CD4-positive, alpha-beta T cell (primary cell): ENCODE data around the gene REEP1. TPM values are rescaled to one million over a fixed set of nuclear protein-coding genes. Genes with fewer than 3 reads are reported as not detected.

Source experiments
- ATAC-seq: fragments of 200-7000 bp; cut with Tn5 transposase; one replicate; pipeline ENCODE4 v1.10.0; 2022; ENCODE audit warnings: mild to moderate bottlenecking; ENCODE audit not compliant: poor library complexity
- CTCF ChIA-PET: fragments of 350-600 bp; sonication (Branson Sonifier 250); formaldehyde crosslinking; loops from one replicate; lab custom pipeline; 2021; ENCODE audit warnings: antibody characterized with exemption, inconsistent platforms; lab: Charles Lee
- POLR2A ChIA-PET: fragments of 350-600 bp; sonication (Branson Sonifier 250); formaldehyde crosslinking; loops from one replicate; lab custom pipeline; 2021; ENCODE audit warnings: antibody characterized with exemption, inconsistent platforms; lab: Charles Lee
- DNase-seq, 14 experiments: peaks; one replicate each; pipeline ENCODE4 v3.0.0-alpha.2; 2013 to 2020; ENCODE audit warnings: mixed read lengths in 2 of 14
- H3K27ac ChIP-seq, 2 donors: one replicate each; pipeline versions ENCODE4 v1.5.1 to v1.7.0; 2013; ENCODE audit warnings: low read length in 2 of 2, low read depth in 1 of 2, mild to moderate bottlenecking in 1 of 2
- H3K27me3 ChIP-seq, 2 experiments: 1 replicate in 1 of 2; 2 replicates in 1 of 2; pipeline versions ENCODE4 v1.6.1 to v1.7.0; 2013; ENCODE audit warnings: low read length in 2 of 2, control low read depth in 1 of 2, mild to moderate bottlenecking in 1 of 2, moderate library complexity in 1 of 2; ENCODE audit not compliant: insufficient read depth in 2 of 2, control insufficient read depth in 1 of 2
- H3K36me3 ChIP-seq: one replicate; pipeline ENCODE4 v1.6.1; 2013; ENCODE audit warnings: low read length, control low read depth; ENCODE audit not compliant: insufficient read depth
- H3K4me1 ChIP-seq: one replicate; pipeline ENCODE4 v1.6.1; 2013; ENCODE audit warnings: low read length, control low read depth; ENCODE audit not compliant: insufficient read depth
- H3K4me3 ChIP-seq: one replicate; pipeline ENCODE4 v1.5.1; 2013; ENCODE audit warnings: mild to moderate bottlenecking, low read length, moderate library complexity
- H3K9me3 ChIP-seq, 2 experiments: 1 replicate in 1 of 2; 2 replicates in 1 of 2; pipeline versions ENCODE4 v1.6.1 to v1.7.0; 2013; ENCODE audit warnings: low read length in 2 of 2, mild to moderate bottlenecking in 2 of 2, control low read depth in 1 of 2, moderate library complexity in 1 of 2; ENCODE audit not compliant: control insufficient read depth in 1 of 2, insufficient read depth in 1 of 2
- H3K27ac Mint-ChIP-seq: one replicate; pipeline ENCODE4 v1.8.0; 2020; ENCODE audit warnings: mixed read lengths
- H3K27me3 Mint-ChIP-seq: one replicate; pipeline ENCODE4 v1.8.0; 2021; ENCODE audit warnings: mixed read lengths
- H3K36me3 Mint-ChIP-seq: one replicate; pipeline ENCODE4 v1.8.0; 2021; ENCODE audit warnings: low read depth, mixed read lengths
- H3K4me1 Mint-ChIP-seq: one replicate; pipeline ENCODE4 v1.8.0; 2021; ENCODE audit warnings: low read depth, mixed read lengths
- H3K4me3 Mint-ChIP-seq: one replicate; pipeline ENCODE4 v1.8.0; 2020; ENCODE audit warnings: mild to moderate bottlenecking, mixed read lengths
- H3K9me3 Mint-ChIP-seq: one replicate; pipeline ENCODE4 v1.8.0; 2020; ENCODE audit warnings: mixed read lengths
- intact Hi-C, 2 experiments: fragments of 100-400 bp; cut with DNase I in 1 of 2; cut with micrococcal nuclease in 1 of 2; formaldehyde crosslinking; loops; one replicate each; pipeline versions ENCODE4 v1.15.1 to v1.9.0; 2023 to 2025; cut with DNase I, micrococcal nuclease
- total RNA-seq, 174 experiments: library from RNA in 2 of 174; stranded (reverse) in 2 of 174; gene quantifications; one replicate each; pipeline ENCODE4 v1.2.3 and lab custom pipeline; 2021 to 2026
- TF ChIP-seq, protein P1 (sequence below): fragments of 200-600 bp; IDR thresholded peaks from one replicate; pipeline ENCODE4 v1.8.0; 2022; ENCODE audit warnings: antibody characterized with exemption, mild to moderate bottlenecking

The REEP1 gene
- total RNA-seq, 2 experiments from 2014 or later: not detected

DNA sequence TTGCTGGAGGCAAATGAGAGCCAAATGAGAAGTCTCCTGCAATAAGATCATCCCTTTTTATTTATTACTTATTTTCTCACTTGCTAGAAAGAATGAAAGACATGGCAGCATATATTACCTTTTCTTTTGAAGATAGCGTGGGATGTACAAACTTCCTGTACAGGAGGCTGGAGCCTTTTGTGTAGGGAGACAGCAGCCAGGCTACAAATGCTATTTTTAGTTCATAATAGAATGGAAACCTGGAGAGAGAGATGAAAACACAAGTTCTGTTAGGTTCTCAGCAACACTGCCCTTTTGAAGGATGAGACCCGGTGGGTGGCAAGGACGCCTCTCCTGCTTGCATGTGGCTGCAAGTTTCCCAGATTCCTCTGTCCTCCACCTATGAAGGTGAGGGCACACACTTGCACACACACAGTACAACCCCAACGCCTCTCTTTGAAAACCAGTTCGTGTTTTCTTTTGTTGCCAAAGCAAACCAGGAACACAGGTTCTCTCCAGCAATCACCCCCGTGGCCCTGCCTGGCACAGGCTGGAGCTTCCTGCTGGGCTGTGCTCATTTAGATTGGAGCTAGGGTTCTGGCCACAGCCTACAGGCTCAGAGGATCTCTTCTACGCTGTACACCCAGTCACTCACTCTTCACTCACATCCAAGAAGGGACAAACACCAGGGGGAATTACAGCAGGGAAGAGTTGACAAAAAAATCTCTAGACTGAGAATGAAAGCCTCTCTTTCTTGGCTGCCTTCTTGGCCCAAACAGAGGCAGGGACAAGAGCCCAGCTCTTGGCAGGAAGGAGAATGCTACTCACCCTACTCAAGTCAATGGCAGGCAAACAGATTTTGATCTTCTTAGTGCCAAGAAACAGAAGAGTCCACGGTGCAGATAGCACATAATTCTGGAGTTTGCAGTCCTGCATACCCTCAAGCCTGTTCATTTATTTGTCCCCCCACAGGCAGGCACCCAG lies 82.6 kb downstream of the REEP1 start:
- Mint-ChIP-seq H3K27ac (no peak overlapping the region), H3K4me3 (no peak overlapping the region), H3K27me3 (peaks cover 5% of the 10 kb centered on the region), H3K36me3 (no peaks in the 10 kb centered on the region), H3K4me1 (peaks cover 7% of the 10 kb centered on the region), H3K9me3 (no peaks in the 10 kb centered on the region)
- no peaks in the 10 kb centered on the region for H3K9me3 ChIP-seq
- DNase-seq (no peak), ATAC-seq (no peak)
- intact Hi-C loops: no loop called here
- POLR2A ChIA-PET: no interaction called here
- TF ChIP-seq, protein P1, sequence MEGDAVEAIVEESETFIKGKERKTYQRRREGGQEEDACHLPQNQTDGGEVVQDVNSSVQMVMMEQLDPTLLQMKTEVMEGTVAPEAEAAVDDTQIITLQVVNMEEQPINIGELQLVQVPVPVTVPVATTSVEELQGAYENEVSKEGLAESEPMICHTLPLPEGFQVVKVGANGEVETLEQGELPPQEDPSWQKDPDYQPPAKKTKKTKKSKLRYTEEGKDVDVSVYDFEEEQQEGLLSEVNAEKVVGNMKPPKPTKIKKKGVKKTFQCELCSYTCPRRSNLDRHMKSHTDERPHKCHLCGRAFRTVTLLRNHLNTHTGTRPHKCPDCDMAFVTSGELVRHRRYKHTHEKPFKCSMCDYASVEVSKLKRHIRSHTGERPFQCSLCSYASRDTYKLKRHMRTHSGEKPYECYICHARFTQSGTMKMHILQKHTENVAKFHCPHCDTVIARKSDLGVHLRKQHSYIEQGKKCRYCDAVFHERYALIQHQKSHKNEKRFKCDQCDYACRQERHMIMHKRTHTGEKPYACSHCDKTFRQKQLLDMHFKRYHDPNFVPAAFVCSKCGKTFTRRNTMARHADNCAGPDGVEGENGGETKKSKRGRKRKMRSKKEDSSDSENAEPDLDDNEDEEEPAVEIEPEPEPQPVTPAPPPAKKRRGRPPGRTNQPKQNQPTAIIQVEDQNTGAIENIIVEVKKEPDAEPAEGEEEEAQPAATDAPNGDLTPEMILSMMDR: no peak
- H3K4me3 ChIP-seq: no peak overlapping the region
- CTCF ChIA-PET: interaction anchor here (0.7 kb wide), 1 partner anchor 9 kb away, joined by 3 read pairs; no protein-coding TSS in a partner anchor
- H3K4me1 ChIP-seq: no peaks in the 10 kb centered on the region
- H3K36me3 ChIP-seq: no peaks in the 10 kb centered on the region
- no peak overlapping the region for H3K27ac ChIP-seq
- peaks cover 0 to 3% of the 10 kb centered on the region in 2 experiments for H3K27me3 ChIP-seq

- Mint-ChIP-seq H3K4me3 (no peak overlapping the region), H3K36me3 (no peaks in the 10 kb centered on the region), H3K27ac (no peak overlapping the region), H3K9me3 (no peaks in the 10 kb centered on the region), H3K4me1 (peaks cover 7% of the 10 kb centered on the region), H3K27me3 (peaks cover 5% of the 10 kb centered on the region)
- ChIA-PET POLR2A (no interaction called here), CTCF (no interaction called here)
- intact Hi-C loops: no loop called here
- TF ChIP-seq, protein P1: no peak
- H3K4me3 ChIP-seq: no peak overlapping the region
- H3K27ac ChIP-seq: no peak overlapping the region
- no peak for ATAC-seq
- DNase-seq: no peak
- H3K36me3 ChIP-seq: no peaks in the 10 kb centered on the region
- no peaks in the 10 kb centered on the region for H3K9me3 ChIP-seq
- peaks cover 0 to 3% of the 10 kb centered on the region in 2 experiments for H3K27me3 ChIP-seq
- no peaks in the 10 kb centered on the region for H3K4me1 ChIP-seq
These were observed 84.0 kb downstream of the REEP1 start for GRCh38 chr2:86253424-86253823.

- Mint-ChIP-seq H3K4me3 (no peak overlapping the region), H3K9me3 (no peaks in the 10 kb centered on the region), H3K27ac (no peak overlapping the region), H3K27me3 (peaks cover 5% of the 10 kb centered on the region), H3K4me1 (peaks cover 7% of the 10 kb centered on the region), H3K36me3 (no peaks in the 10 kb centered on the region)
- H3K27ac ChIP-seq: no peak overlapping the region
- intact Hi-C loops: no loop called here
- H3K4me3 ChIP-seq: no peak overlapping the region
- POLR2A ChIA-PET: no interaction called here
- H3K9me3 ChIP-seq: no peaks in the 10 kb centered on the region
- TF ChIP-seq, protein P1: no peak
- DNase-seq (peak in 1 of 14 experiments; percentile 15), ATAC-seq (no peak)
- H3K4me1 ChIP-seq: no peaks in the 10 kb centered on the region
- H3K27me3 ChIP-seq: peaks cover 0 to 3% of the 10 kb centered on the region in 2 experiments
- H3K36me3 ChIP-seq: no peaks in the 10 kb centered on the region
- CTCF ChIA-PET: no interaction called here
These were observed 85.6 kb downstream of the REEP1 start for GRCh38 chr2:86251840-86252266.
